ENCODE results near the gene HMSD. TPM values are rescaled to one million over a fixed set of nuclear protein-coding genes. Genes with fewer than 3 reads are reported as not detected.

The HMSD gene
- total and polyA plus RNA-seq, 2 of the 13 experiments (the other 11 are each of a cell fraction or from before 2014, with no cell fraction given), result not detected

DNA sequence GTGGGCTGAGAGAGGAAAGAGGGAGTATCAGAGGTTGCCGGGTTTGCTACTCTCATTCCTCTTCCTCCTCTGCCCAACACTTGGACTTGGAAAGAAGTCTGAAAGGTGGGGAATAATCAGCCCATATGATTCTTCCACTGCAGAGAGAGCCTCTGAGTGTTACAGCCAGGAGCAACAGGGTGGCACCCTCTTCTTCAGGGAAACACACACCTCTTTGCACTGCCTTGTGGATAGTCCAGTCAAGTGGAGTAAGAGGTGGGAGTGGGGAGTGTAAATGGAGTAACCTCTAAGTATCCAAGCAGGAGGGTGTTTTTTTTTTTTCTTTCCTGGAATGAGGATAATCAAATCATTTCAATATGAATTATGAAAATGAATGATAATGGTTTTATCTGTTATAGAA, 11.8 kb downstream of the HMSD start:
- ChIA-PET POLR2A (no interaction called here), CTCF (ENCODE audit: low intra/inter-chr PET ratio, low total read pairs) (no interaction called here)
- H3K9ac ChIP-seq (ENCODE audit: insufficient read depth, low read depth, low read length), result no peak overlapping the region
- peaks cover 7% of the 10 kb centered on the region; the same call in 1 of the 2 replicates for H3K4me1 ChIP-seq (ENCODE audit: insufficient read depth, low read length)
- no peaks in the 10 kb centered on the region for H3K36me3 ChIP-seq (replicated peaks in 1 of 2; ENCODE audit: control insufficient read depth in 1 of 2, insufficient read depth in 2 of 2, low read length in 2 of 2)
- BruUV-seq (replicated peaks), result no TSS peak
- no peaks in the 10 kb centered on the region for H3K79me2 ChIP-seq (ENCODE audit: insufficient read depth, low read length)
- in situ Hi-C loops (cut with HindIII; ENCODE audit: extremely low pct_ligation_motif_present, low pct_unique_long_range_greater_than_20kb) (no loop called here), intact Hi-C loops (cut with micrococcal nuclease; ENCODE audit: unreplicated experiment) (no loop called here)
- H3K27ac ChIP-seq (ENCODE audit: extremely low read length, insufficient read depth, low read length), result no peak overlapping the region
- H2AFZ ChIP-seq (ENCODE audit: low read length), result no peak overlapping the region
- ATAC-seq (no peak), DNase-seq (ENCODE audit: low spot score) (no peak), FAIRE-seq (no peak)
- no peaks in the 10 kb centered on the region for H3K9me3 ChIP-seq (ENCODE audit: low read length)
- no peak overlapping the region for H3K4me2 ChIP-seq (ENCODE audit: low read depth, low read length)
- H4K20me1 ChIP-seq (ENCODE audit: insufficient read depth, low read length), result no peaks in the 10 kb centered on the region
- H3K27me3 ChIP-seq (ENCODE audit: control insufficient read depth in 1 of 2, insufficient read depth in 2 of 2, low read length in 2 of 2), result no peaks in the 10 kb centered on the region
- TF ChIP-seq ZNF263 (CRISPR knock-in tag; IDR thresholded peaks at IDR 0.05) (no peak), CENPX (CRISPR knock-in tag; IDR thresholded peaks at IDR 0.05) (no peak), ZNF839 (CRISPR knock-in tag; IDR thresholded peaks at IDR 0.05; ENCODE audit: borderline replicate concordance) (no peak), PHF21A (CRISPR knock-in tag; IDR thresholded peaks at IDR 0.05) (no peak), PHB2 (IDR thresholded peaks at IDR 0.05; ENCODE audit: partially characterized antibody) (no peak)
- H3K4me3 ChIP-seq (replicated peaks in 1 of 3; ENCODE audit: insufficient read depth in 1 of 3, low read depth in 2 of 3, low read length in 3 of 3), result no peak overlapping the region
- 0% methylated on average over 1 of the region's 1 CpG for WGBS (ENCODE audit: low lambda C conversion rate)

GRCh38 chr18:63961435-63961980, 12.4 kb downstream of the HMSD start:
- Histone ChIP-seq H3K27ac (ENCODE audit: extremely low read length, insufficient read depth, low read length) (no peak overlapping the region), H3K79me2 (ENCODE audit: insufficient read depth, low read length) (no peaks in the 10 kb centered on the region), H2AFZ (ENCODE audit: low read length) (no peak overlapping the region), H3K27me3 (ENCODE audit: control insufficient read depth in 1 of 2, insufficient read depth in 2 of 2, low read length in 2 of 2) (no peaks in the 10 kb centered on the region), H3K4me1 (ENCODE audit: insufficient read depth, low read length) (peaks cover 7% of the 10 kb centered on the region; the same call in 1 of the 2 replicates), H3K36me3 (replicated peaks in 1 of 2; ENCODE audit: control insufficient read depth in 1 of 2, insufficient read depth in 2 of 2, low read length in 2 of 2) (no peaks in the 10 kb centered on the region), H4K20me1 (ENCODE audit: insufficient read depth, low read length) (no peaks in the 10 kb centered on the region), H3K9me3 (ENCODE audit: low read length) (no peaks in the 10 kb centered on the region), H3K4me3 (replicated peaks in 1 of 3; ENCODE audit: insufficient read depth in 1 of 3, low read depth in 2 of 3, low read length in 3 of 3) (no peak overlapping the region), H3K4me2 (ENCODE audit: low read depth, low read length) (no peak overlapping the region), H3K9ac (ENCODE audit: insufficient read depth, low read depth, low read length) (no peak overlapping the region)
- no peak for TF ChIP-seq SRSF1 (optimal IDR thresholded peaks at IDR 0.05; ENCODE audit: low read depth, low read length)
- no peak for TF ChIP-seq ZNF761 (CRISPR knock-in tag; conservative IDR thresholded peaks at IDR 0.05)
- ChIA-PET CTCF (ENCODE audit: low intra/inter-chr PET ratio, low total read pairs) (no interaction called here), POLR2A (no interaction called here)
- FAIRE-seq (no peak), ATAC-seq (no peak), DNase-seq (ENCODE audit: low spot score) (no peak)
- 2% methylated on average over 5 of the region's 5 CpGs for WGBS (ENCODE audit: low lambda C conversion rate)
- intact Hi-C loops (cut with micrococcal nuclease; ENCODE audit: unreplicated experiment), result no loop called here
- BruUV-seq (replicated peaks), result no TSS peak
- in situ Hi-C loops (cut with HindIII; ENCODE audit: extremely low pct_ligation_motif_present, low pct_unique_long_range_greater_than_20kb), result no loop called here
